CD1c-positive myeloid dendritic cell (primary cell): ENCODE results near the gene MMP17.

Source experiments
- DNase-seq: peaks from one replicate; pipeline ENCODE4 v3.0.0-alpha.2; 2016; ENCODE audit errors: extremely low spot score

Gene MMP17

GRCh38 chr12:131827961-131828534 is at the start of gene MMP17:
TSS of gene MMP17 (plus strand) at chr12:131828393. CDS start at chr12:131828495, 102 bp downstream.
- DNase-seq: peak; percentile 81

- no peak for DNase-seq
Measured at GRCh38 chr12:131779027-131779426, 49.2 kb upstream of the MMP17 start.

GRCh38 chr12:131782061-131782460 is 46.1 kb upstream of the MMP17 start:
- no peak for DNase-seq

- DNase-seq: peak; percentile 66
Measured at GRCh38 chr12:131783915-131784541, 44.2 kb upstream of the MMP17 start.

GRCh38 chr12:131784909-131785762 is 43.1 kb upstream of the MMP17 start:
- DNase-seq: no peak

GRCh38 chr12:131785763-131786330 is 42.3 kb upstream of the MMP17 start:
- DNase-seq: no peak

- DNase-seq: no peak
Measured at GRCh38 chr12:131786331-131786730, 41.9 kb upstream of the MMP17 start.

GRCh38 chr12:131787143-131787660 is 41.0 kb upstream of the MMP17 start:
- no peak for DNase-seq

GRCh38 chr12:131788070-131788469 is 40.1 kb upstream of the MMP17 start:
- DNase-seq: no peak

- DNase-seq: no peak
Measured at GRCh38 chr12:131789638-131790037, 38.6 kb upstream of the MMP17 start.

GRCh38 chr12:131793243-131794022 is 34.8 kb upstream of the MMP17 start:
- no peak for DNase-seq

GRCh38 chr12:131794061-131794460 is 34.1 kb upstream of the MMP17 start:
- no peak for DNase-seq

- DNase-seq: no peak
Measured at GRCh38 chr12:131794573-131794972, 33.6 kb upstream of the MMP17 start.

- DNase-seq: no peak
Measured at GRCh38 chr12:131795064-131795463, 33.1 kb upstream of the MMP17 start.

GRCh38 chr12:131795690-131796410 is 32.3 kb upstream of the MMP17 start:
- DNase-seq: no peak

- DNase-seq: no peak
Measured at GRCh38 chr12:131796411-131796736, 31.8 kb upstream of the MMP17 start.

- DNase-seq: no peak
Measured at GRCh38 chr12:131796754-131797587, 31.2 kb upstream of the MMP17 start.

GRCh38 chr12:131797588-131797934 is 30.6 kb upstream of the MMP17 start:
- no peak for DNase-seq

GRCh38 chr12:131799195-131799594 is 29.0 kb upstream of the MMP17 start:
- no peak for DNase-seq
